GM12892 (cell line): ENCODE results near the gene PADI2.
"Not testable (repeated sequence)": the region's sequence is repeated elsewhere in the genome, so short reads cannot be mapped to it uniquely, and the experiment has no call there.

Source experiments
- DNase-seq: peaks from one replicate; pipeline ENCODE4 v3.0.0; 2011; ENCODE audit not compliant: insufficient read length
- FAIRE-seq: peaks from 2 replicates; lab custom pipeline; 2011; peaks lifted over from hg19 to GRCh38; lab: Jason Lieb, UNC
- POLR2A ChIP-seq: IDR thresholded peaks from 2 replicates; pipeline ENCODE4 v1.6.1; 2011; ENCODE audit warnings: low read depth, low read length, control low read depth
- POLR2AphosphoS5 ChIP-seq: IDR thresholded peaks from 2 replicates; pipeline ENCODE4 v1.6.1; 2011; ENCODE audit warnings: low read depth, low read length, control low read depth
- TAF1 ChIP-seq: IDR thresholded peaks from 2 replicates; pipeline ENCODE4 v1.6.1; 2011; ENCODE audit warnings: low read depth, mild to moderate bottlenecking, control low read depth, low read length, borderline replicate concordance

PADI2 gene

GRCh38 chr1:17070163-17070525, 49.1 kb downstream of the PADI2 start:
- DNase-seq (no peak), FAIRE-seq (no peak)
- TF ChIP-seq TAF1: no peak
- TF ChIP-seq POLR2AphosphoS5: no peak
- TF ChIP-seq POLR2A: no peak

DNA sequence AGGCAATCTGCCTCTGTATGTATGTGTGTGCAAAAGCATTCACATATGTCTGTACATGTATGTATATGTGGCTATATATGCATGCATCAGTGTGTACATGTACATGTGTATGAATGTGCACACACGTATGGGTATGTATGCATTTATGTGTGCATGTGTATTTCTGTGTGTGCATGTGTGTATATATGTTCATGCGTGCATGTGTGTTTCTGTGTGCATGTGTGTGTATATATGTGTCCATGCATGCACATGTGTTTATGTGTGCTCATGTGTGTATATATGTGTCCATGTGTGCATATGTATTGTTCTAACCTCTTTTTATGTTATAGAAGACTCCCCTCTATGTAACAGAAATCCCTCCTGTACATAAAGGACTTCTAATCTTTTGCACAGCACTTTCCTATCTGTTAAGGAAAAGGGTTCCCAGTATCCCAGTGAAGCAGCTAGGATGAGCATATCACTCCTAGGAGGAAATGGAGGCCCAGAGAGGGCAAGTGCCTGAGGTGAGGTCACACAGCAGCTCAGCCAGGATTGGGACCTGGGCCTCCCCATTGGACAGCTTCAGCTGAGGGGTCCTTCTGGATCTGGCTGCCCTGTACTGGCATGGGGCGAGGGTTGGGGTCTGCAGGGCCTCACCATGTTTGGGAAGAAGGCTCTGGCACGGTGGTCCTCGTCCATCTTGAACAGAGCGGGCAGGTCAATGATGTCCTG, 49.6 kb downstream of the PADI2 start:
- TF ChIP-seq TAF1 (no peak), POLR2AphosphoS5 (no peak), POLR2A (no peak)
- no peak for FAIRE-seq
- no peak for DNase-seq

- FAIRE-seq (no peak), DNase-seq (no peak)
- TF ChIP-seq TAF1: no peak
Observed at GRCh38 chr1:17068789-17069188, 50.5 kb downstream of the PADI2 start.

GRCh38 chr1:17067465-17068240, 51.6 kb downstream of the PADI2 start:
- FAIRE-seq: no peak
- TF ChIP-seq POLR2A (no peak), TAF1 (no peak), POLR2AphosphoS5 (no peak)
- no peak for DNase-seq

GRCh38 chr1:17067069-17067426, 52.2 kb downstream of the PADI2 start:
- no peak for DNase-seq
- TF ChIP-seq POLR2A (no peak), POLR2AphosphoS5 (no peak), TAF1 (no peak)
- no peak for FAIRE-seq

DNA sequence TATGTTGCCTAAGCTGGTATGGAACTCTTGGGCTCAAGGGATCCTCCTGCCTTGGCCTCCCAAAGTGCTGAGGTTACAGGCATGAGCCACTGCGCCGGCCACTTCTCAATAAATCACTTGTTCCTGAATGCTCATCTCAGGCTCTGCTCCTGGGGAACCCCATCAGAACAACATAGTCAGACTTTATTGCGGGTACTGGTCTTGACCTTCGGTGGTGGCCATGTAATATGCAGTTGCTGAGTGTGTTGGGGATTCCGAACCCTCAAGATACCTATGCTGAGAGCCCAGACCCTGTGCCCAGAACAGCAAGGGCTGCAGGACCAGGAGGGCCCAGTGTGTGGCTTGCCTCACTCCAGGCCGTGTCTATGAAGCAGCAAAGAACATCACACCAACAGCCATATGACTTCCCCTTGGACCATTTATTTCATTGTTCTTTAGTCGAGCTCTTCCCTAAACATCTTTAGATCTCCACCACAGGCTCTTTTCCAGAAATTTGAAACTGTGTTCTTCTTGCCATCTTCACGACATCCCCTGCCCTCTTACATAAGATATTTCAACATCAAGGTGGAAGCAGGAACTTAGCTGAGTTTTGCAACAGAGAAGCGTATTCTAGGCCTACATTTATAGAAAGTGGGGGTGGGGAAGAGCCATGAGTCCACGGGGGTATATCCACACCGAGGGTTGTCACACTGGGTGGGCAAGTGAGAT, 52.7 kb downstream of the PADI2 start:
- FAIRE-seq (no peak), DNase-seq (no peak)
- TF ChIP-seq POLR2A (no peak), POLR2AphosphoS5 (no peak), TAF1 (no peak)

DNA sequence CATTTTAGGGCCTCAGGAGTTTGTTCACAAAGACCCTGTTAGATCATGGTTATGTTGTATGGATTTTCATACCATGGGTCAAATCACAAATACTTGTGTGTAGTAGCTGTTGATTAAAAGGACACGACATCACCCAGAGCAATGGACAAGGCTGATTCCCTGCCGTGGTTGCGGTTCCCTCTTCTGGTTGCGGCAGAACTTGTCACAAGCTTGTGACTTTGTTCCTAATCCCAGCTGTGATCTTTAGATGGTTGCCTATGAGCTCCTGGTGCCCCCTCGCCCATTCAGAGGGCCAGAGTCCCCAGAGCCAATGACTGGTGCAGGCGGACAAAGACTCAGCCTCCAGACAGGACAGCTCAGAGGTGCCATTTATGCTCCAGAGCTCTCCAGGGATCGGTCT, 53.6 kb downstream of the PADI2 start:
- TF ChIP-seq POLR2AphosphoS5 (no peak), POLR2A (no peak), TAF1 (no peak)
- DNase-seq (no peak), FAIRE-seq (no peak)

DNA sequence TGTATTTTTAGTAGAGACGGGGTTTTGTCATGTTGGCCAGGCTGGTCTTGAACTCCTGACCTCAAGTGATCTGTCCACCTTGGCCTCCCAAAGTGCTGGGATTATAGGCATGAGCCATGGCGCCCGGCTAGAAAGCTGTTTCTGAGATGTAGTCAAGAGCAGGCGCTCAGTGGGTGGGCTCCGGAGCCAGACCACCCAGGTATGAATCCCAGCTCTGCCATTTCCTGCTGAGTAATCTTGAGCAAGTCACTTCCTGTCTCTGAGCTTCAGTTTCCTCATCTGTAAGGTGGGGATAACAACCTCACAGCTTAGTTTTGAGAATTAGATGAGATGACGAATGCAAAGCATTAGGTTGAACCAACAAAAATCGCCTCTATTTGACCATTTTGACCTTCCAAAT, 56.5 kb downstream of the PADI2 start:
- FAIRE-seq, DNase-seq: not testable (repeated sequence)

DNA sequence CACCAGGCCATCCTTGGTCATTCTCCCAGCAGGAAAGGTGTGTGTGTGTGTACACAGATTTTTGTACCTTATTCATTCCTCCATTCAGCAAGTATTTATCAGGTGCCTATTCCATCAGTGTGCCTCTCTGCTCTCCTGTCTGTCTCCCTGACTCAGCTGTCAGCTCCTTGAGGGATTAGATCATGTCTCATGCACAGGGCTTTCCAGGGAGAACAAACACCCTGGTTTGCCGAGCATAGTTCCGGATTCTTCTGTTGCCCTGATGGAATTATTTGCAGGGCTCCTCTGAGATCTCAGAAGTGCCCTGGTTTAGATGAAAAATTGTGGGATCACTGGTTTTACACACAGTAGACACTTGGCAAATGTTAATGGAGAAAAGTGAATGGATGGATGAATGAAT, 57.4 kb downstream of the PADI2 start:
- FAIRE-seq (peak; percentile 27), DNase-seq (no peak)
- TF ChIP-seq TAF1: no peak
- no peak for TF ChIP-seq POLR2A
- no peak for TF ChIP-seq POLR2AphosphoS5

DNA sequence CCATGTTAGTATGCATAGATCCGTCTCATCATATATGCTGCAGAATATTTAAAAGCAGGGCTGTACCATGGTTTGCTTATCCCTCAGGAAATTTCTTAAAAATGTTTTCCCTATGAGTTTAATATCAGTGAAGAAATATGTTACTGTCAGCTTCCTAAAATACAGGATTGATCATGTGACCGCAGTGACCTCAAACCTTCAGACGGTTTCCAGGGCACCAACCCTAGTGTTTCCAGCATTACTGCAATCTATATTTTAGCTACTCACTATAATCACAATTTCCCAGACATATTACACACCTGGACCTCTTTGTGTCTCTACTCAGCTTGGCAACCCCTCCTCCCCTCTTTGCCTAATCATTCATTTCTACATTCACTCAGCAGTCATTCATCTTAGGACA, 57.8 kb downstream of the PADI2 start:
- TF ChIP-seq POLR2AphosphoS5: no peak
- no peak for TF ChIP-seq TAF1
- TF ChIP-seq POLR2A: no peak
- FAIRE-seq (no peak), DNase-seq (no peak)

GRCh38 chr1:17060306-17060749, 58.9 kb downstream of the PADI2 start:
- DNase-seq (no peak), FAIRE-seq (peak; percentile 53)
- TF ChIP-seq POLR2A: no peak
- no peak for TF ChIP-seq TAF1
- no peak for TF ChIP-seq POLR2AphosphoS5
